ENCODE data around the gene FADS6.

The FADS6 gene

GRCh38 chr17:74892974-74893911 lies at the start of gene FADS6:
TSS of gene FADS6 (minus strand) at chr17:74893633. CDS start at chr17:74893595, 38 bp downstream.
- Mint-ChIP-seq H3K27me3 (peaks cover 75% of the 10 kb centered on the region), H3K4me3 (peak within 1 kb of the TSS; percentile 59), H3K4me1 (ENCODE audit: low read depth) (peaks cover 12% of the 10 kb centered on the region)

GRCh38 chr17:74941128-74941725 lies 47.8 kb upstream of the FADS6 start:
- intact Hi-C loops (cut with micrococcal nuclease), result no loop called here
- Mint-ChIP-seq H3K27me3 (peaks cover 93% of the 10 kb centered on the region), H3K9me3 (no peaks in the 10 kb centered on the region)

More at GRCh38 chr17:74892974-74893911, at the start of gene FADS6:
- Mint-ChIP-seq H3K36me3 (ENCODE audit: low read depth) (no peaks in the 10 kb centered on the region), H3K27ac (no peak within 1 kb of the TSS), H3K9me3 (no peaks in the 10 kb centered on the region)
- intact Hi-C loops (cut with micrococcal nuclease), result no loop called here

GRCh38 chr17:74939534-74939933 lies 46.1 kb upstream of the FADS6 start:
- Mint-ChIP-seq H3K4me1 (ENCODE audit: low read depth) (peaks cover 5% of the 10 kb centered on the region), H3K27ac (no peak overlapping the region), H3K27me3 (peaks cover 95% of the 10 kb centered on the region), H3K9me3 (no peaks in the 10 kb centered on the region), H3K36me3 (ENCODE audit: low read depth) (no peaks in the 10 kb centered on the region), H3K4me3 (no peak overlapping the region)
- intact Hi-C loops (cut with micrococcal nuclease), result no loop called here

More at GRCh38 chr17:74941128-74941725, 47.8 kb upstream of the FADS6 start:
- Mint-ChIP-seq H3K27ac (no peak overlapping the region), H3K4me1 (ENCODE audit: low read depth) (peaks cover 5% of the 10 kb centered on the region), H3K4me3 (no peak overlapping the region), H3K36me3 (ENCODE audit: low read depth) (no peaks in the 10 kb centered on the region)

GRCh38 chr17:74938194-74938950 lies 44.9 kb upstream of the FADS6 start:
- intact Hi-C loops (cut with micrococcal nuclease), result no loop called here

GRCh38 chr17:74937064-74938051 lies 43.9 kb upstream of the FADS6 start:
- intact Hi-C loops (cut with micrococcal nuclease), result no loop called here
- no peak overlapping the region for H3K27ac Mint-ChIP-seq
- H3K27me3 Mint-ChIP-seq, result peaks cover 95% of the 10 kb centered on the region
- H3K4me1 Mint-ChIP-seq (ENCODE audit: low read depth), result peaks cover 5% of the 10 kb centered on the region
- no peaks in the 10 kb centered on the region for H3K9me3 Mint-ChIP-seq
- H3K4me3 Mint-ChIP-seq, result no peak overlapping the region
- H3K36me3 Mint-ChIP-seq (ENCODE audit: low read depth), result no peaks in the 10 kb centered on the region

More at GRCh38 chr17:74938194-74938950, 44.9 kb upstream of the FADS6 start:
- Mint-ChIP-seq H3K9me3 (no peaks in the 10 kb centered on the region), H3K4me1 (ENCODE audit: low read depth) (peaks cover 5% of the 10 kb centered on the region), H3K36me3 (ENCODE audit: low read depth) (no peaks in the 10 kb centered on the region), H3K4me3 (no peak overlapping the region), H3K27ac (no peak overlapping the region), H3K27me3 (peaks cover 94% of the 10 kb centered on the region)

GRCh38 chr17:74936470-74936799 lies 43.0 kb upstream of the FADS6 start:
- Mint-ChIP-seq H3K4me3 (no peak overlapping the region), H3K27ac (no peak overlapping the region), H3K36me3 (ENCODE audit: low read depth) (no peaks in the 10 kb centered on the region), H3K4me1 (ENCODE audit: low read depth) (peaks cover 8% of the 10 kb centered on the region), H3K9me3 (no peaks in the 10 kb centered on the region), H3K27me3 (peaks cover 90% of the 10 kb centered on the region)
- intact Hi-C loops (cut with micrococcal nuclease), result no loop called here

GRCh38 chr17:74935585-74936469 lies 42.4 kb upstream of the FADS6 start, which contains the start of gene OTOP3:
TSS of gene OTOP3 (plus strand) at chr17:74935898. CDS start at chr17:74935922, 24 bp downstream.
- Mint-ChIP-seq H3K4me1 (ENCODE audit: low read depth) (peaks cover 14% of the 10 kb centered on the region), H3K27ac (no peak within 1 kb of the TSS), H3K4me3 (no peak within 1 kb of the TSS), H3K27me3 (peaks cover 90% of the 10 kb centered on the region), H3K36me3 (ENCODE audit: low read depth) (no peaks in the 10 kb centered on the region), H3K9me3 (no peaks in the 10 kb centered on the region)
- intact Hi-C loops (cut with micrococcal nuclease), result no loop called here

- intact Hi-C loops (cut with micrococcal nuclease), result no loop called here
- H3K4me1 Mint-ChIP-seq (ENCODE audit: low read depth), result peaks cover 22% of the 10 kb centered on the region
- no peaks in the 10 kb centered on the region for H3K36me3 Mint-ChIP-seq (ENCODE audit: low read depth)
- H3K9me3 Mint-ChIP-seq, result no peaks in the 10 kb centered on the region
- H3K27me3 Mint-ChIP-seq, result peaks cover 91% of the 10 kb centered on the region
- H3K27ac Mint-ChIP-seq, result no peak overlapping the region
- H3K4me3 Mint-ChIP-seq, result no peak overlapping the region
Measured at GRCh38 chr17:74935048-74935447, 41.6 kb upstream of the FADS6 start.

GRCh38 chr17:74930535-74931036 lies 37.2 kb upstream of the FADS6 start:
- no peak overlapping the region for H3K27ac Mint-ChIP-seq
- no peak overlapping the region for H3K4me3 Mint-ChIP-seq
- no peaks in the 10 kb centered on the region for H3K9me3 Mint-ChIP-seq
- intact Hi-C loops (cut with micrococcal nuclease), result no loop called here
- peaks cover 26% of the 10 kb centered on the region for H3K4me1 Mint-ChIP-seq (ENCODE audit: low read depth)
- peaks cover 85% of the 10 kb centered on the region for H3K27me3 Mint-ChIP-seq
- no peaks in the 10 kb centered on the region for H3K36me3 Mint-ChIP-seq (ENCODE audit: low read depth)

GRCh38 chr17:74928786-74929185 lies 35.4 kb upstream of the FADS6 start:
- H3K4me1 Mint-ChIP-seq (ENCODE audit: low read depth), result peaks cover 44% of the 10 kb centered on the region
- intact Hi-C loops (cut with micrococcal nuclease), result no loop called here
- no peaks in the 10 kb centered on the region for H3K36me3 Mint-ChIP-seq (ENCODE audit: low read depth)
- no peak overlapping the region for H3K27ac Mint-ChIP-seq
- peaks cover 81% of the 10 kb centered on the region for H3K27me3 Mint-ChIP-seq
- H3K4me3 Mint-ChIP-seq, result no peak overlapping the region
- no peaks in the 10 kb centered on the region for H3K9me3 Mint-ChIP-seq

- Mint-ChIP-seq H3K4me3 (no peak overlapping the region), H3K36me3 (ENCODE audit: low read depth) (no peaks in the 10 kb centered on the region), H3K27ac (no peak overlapping the region), H3K27me3 (peaks cover 78% of the 10 kb centered on the region), H3K4me1 (ENCODE audit: low read depth) (peaks cover 41% of the 10 kb centered on the region), H3K9me3 (no peaks in the 10 kb centered on the region)
- intact Hi-C loops (cut with micrococcal nuclease), result no loop called here
Measured at GRCh38 chr17:74925242-74925641, 31.8 kb upstream of the FADS6 start.

- intact Hi-C loops (cut with micrococcal nuclease), result no loop called here
- Mint-ChIP-seq H3K9me3 (no peaks in the 10 kb centered on the region), H3K36me3 (ENCODE audit: low read depth) (no peaks in the 10 kb centered on the region), H3K4me3 (peak within 1 kb of the TSS; percentile 67), H3K27ac (peak within 1 kb of the TSS; percentile 58), H3K4me1 (ENCODE audit: low read depth) (peaks cover 39% of the 10 kb centered on the region), H3K27me3 (peaks cover 82% of the 10 kb centered on the region)
Measured at GRCh38 chr17:74924250-74924948, 31.0 kb upstream of the FADS6 start, which contains the start of gene OTOP2. TSS of gene OTOP2 (plus strand) at chr17:74924273. CDS start at chr17:74924633, 360 bp downstream.
